Activated CD8-positive, alpha-beta T cell treated with anti-CD3 and anti-CD28 coated beads, Interleukin-2, amount 10 ng/mL, durations not matched to agents 7 days and 5 days (primary cell): ENCODE data around the gene CYP21A2. TPM values are rescaled to one million over a fixed set of nuclear protein-coding genes. Genes with fewer than 3 reads are reported as not detected.

Experiments used
- ATAC-seq: fragments of 150-1000 bp; cut with Tn5 transposase; one replicate; pipeline ENCODE4 v1.10.0; 2021; ENCODE audit warnings: moderate library complexity
- CTCF ChIA-PET: fragments of 350-600 bp; sonication (Branson Sonifier 250); formaldehyde crosslinking; loops from one replicate; lab custom pipeline; 2021; ENCODE audit warnings: antibody characterized with exemption; lab: Charles Lee
- POLR2A ChIA-PET: fragments of 350-600 bp; sonication (Branson Sonifier 250); formaldehyde crosslinking; loops from one replicate; lab custom pipeline; 2021; ENCODE audit warnings: antibody characterized with exemption; lab: Charles Lee
- DNase-seq: peaks from one replicate; pipeline ENCODE4 v3.0.0-alpha.2; 2020
- H3K27ac Mint-ChIP-seq: one replicate; pipeline ENCODE4 v1.8.0; 2021; ENCODE audit warnings: mild to moderate bottlenecking, mixed read lengths
- H3K27me3 Mint-ChIP-seq: one replicate; pipeline ENCODE4 v1.8.0; 2021; ENCODE audit warnings: low read depth, mixed read lengths
- H3K36me3 Mint-ChIP-seq: one replicate; pipeline ENCODE4 v1.8.0; 2021; ENCODE audit warnings: low read depth, mixed read lengths
- H3K4me1 Mint-ChIP-seq: one replicate; pipeline ENCODE4 v1.8.0; 2021; ENCODE audit warnings: low read depth, mixed read lengths
- H3K4me3 Mint-ChIP-seq: one replicate; pipeline ENCODE4 v1.8.0; 2021; ENCODE audit warnings: mild to moderate bottlenecking, mixed read lengths
- H3K9me3 Mint-ChIP-seq: one replicate; pipeline ENCODE4 v1.8.0; 2022; ENCODE audit warnings: mixed read lengths; ENCODE audit not compliant: insufficient read depth
- total RNA-seq, 2 experiments: library from RNA; stranded (reverse); gene quantifications; one replicate each; pipeline ENCODE4 v1.2.3, GENCODE V29; 2021

The CYP21A2 gene
- total RNA-seq, 2 experiments from 2014 or later: not detected

DNA sequence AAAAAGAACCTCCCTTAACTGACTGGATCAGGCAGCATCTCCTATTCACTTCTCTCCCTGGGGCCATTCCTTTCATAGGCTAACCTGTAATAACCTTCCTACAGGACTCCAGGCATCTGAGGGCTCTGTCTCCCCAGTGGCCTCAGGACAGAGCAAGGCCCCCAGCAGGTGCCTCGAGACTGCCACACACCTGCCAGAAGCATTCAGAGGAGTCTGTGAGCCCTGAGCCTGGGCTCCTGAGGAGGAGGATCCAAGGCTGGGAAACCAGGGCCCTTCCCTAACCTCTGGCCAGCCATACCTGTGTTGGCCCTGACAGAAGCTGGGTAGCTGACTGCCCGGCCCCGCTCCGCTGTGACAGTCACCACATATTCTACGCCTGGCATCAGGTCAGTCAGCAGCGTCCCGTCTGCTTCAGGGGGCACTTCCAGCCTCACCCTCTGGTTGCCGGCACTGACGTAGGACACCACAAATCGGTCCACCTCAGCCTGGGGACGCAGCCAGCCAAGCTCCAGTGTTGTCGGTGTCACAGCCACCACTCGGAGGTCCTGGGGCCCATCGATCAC is 50.4 kb downstream of the CYP21A2 start:
- H3K9me3 Mint-ChIP-seq: no peaks in the 10 kb centered on the region
- H3K27ac Mint-ChIP-seq: no peak overlapping the region
- H3K27me3 Mint-ChIP-seq: peaks cover 27% of the 10 kb centered on the region
- CTCF ChIA-PET: interaction anchor here (0.7 to 1.0 kb wide), 2 partner anchors 31 to 66 kb away, joined by 3 read pairs; no protein-coding TSS in a partner anchor
- DNase-seq: no peak
- POLR2A ChIA-PET: no interaction called here
- H3K4me1 Mint-ChIP-seq: peaks cover 11% of the 10 kb centered on the region
- no peak for ATAC-seq
- H3K4me3 Mint-ChIP-seq: no peak overlapping the region
- no peaks in the 10 kb centered on the region for H3K36me3 Mint-ChIP-seq

DNA sequence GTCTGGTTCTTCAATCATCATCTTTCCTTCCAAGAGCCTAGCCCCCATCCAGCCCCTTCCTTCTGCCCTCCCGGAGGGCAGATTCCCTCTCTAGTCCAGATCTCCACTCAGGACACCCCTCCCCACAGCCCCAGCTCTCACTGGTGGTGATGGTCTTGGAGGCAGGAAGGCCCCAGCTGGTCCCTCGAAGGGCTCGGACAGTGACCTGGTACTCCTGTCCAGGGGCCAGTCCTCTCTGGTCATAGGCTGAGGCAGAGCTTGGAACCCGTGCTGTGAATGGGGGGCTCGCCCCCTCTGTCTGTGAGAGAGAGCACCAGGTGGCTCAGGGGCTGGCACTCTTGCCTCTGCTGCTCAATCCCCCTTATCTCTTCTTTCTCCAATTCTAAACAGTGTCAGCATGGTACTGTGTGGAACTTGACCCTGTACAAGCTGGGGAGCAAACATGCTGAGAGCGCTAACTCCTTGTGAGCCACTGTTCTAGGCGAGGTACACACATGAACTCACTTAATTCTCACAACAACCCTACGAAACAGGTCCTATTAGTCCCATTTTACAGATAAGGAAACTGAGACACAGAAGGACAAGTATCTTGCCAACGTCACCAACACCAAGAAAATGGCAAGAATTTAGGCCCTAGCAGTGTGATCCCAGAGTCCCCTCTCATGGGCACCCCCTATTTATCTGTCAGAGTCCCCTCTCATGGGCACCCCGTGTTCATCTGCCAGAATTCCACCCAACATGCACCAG is 51.0 kb downstream of the CYP21A2 start:
- H3K27me3 Mint-ChIP-seq: peaks cover 26% of the 10 kb centered on the region
- H3K4me1 Mint-ChIP-seq: peaks cover 11% of the 10 kb centered on the region
- H3K9me3 Mint-ChIP-seq: no peaks in the 10 kb centered on the region
- no peak overlapping the region for H3K27ac Mint-ChIP-seq
- no peak overlapping the region for H3K4me3 Mint-ChIP-seq
- ChIA-PET CTCF (interaction anchor here (0.7 to 1.5 kb wide), 2 partner anchors 10 to 30 kb away, joined by 3 to 4 read pairs; no protein-coding TSS in a partner anchor), POLR2A (no interaction called here)
- H3K36me3 Mint-ChIP-seq: no peaks in the 10 kb centered on the region
- no peak for ATAC-seq
- no peak for DNase-seq

Other genes with a start within 250 kb of the CYP21A2 start
- gene VARS1, start 242.7 kb upstream of the CYP21A2 start, total RNA-seq: 100 to 1,000 TPM; 114 to 115 TPM
- 100 to 1,000 TPM; 123 to 128 TPM for gene LSM2, start 231.4 kb upstream of the CYP21A2 start, total RNA-seq
- gene HSPA1L, start 223.1 kb upstream of the CYP21A2 start, total RNA-seq: 1 to 10 TPM; 3.0 to 3.1 TPM
- gene HSPA1A, start 222.9 kb upstream of the CYP21A2 start, total RNA-seq: 10 to 100 TPM; 75.6 to 75.7 TPM
- gene HSPA1B, start 210.7 kb upstream of the CYP21A2 start, total RNA-seq: 10 to 100 TPM; 84.6 to 87.1 TPM
- gene NEU1, start 175.6 kb upstream of the CYP21A2 start, total RNA-seq: 10 to 100 TPM; 16.5 to 17.8 TPM
- gene SLC44A4, start 159.4 kb upstream of the CYP21A2 start, total RNA-seq: under 1 TPM in 1 of 2 experiments, not detected in 1; 0.39 TPM
- gene EHMT2, start 140.7 kb upstream of the CYP21A2 start, total RNA-seq: 10 to 100 TPM; 70.1 to 72.3 TPM
- gene ZBTB12, start 136.3 kb upstream of the CYP21A2 start, total RNA-seq: 1 to 10 TPM; 1.6 to 1.8 TPM
- under 1 TPM; 0.26 to 0.87 TPM for gene C2, start 110.7 kb upstream of the CYP21A2 start, total RNA-seq
- gene CFB, start 92.3 kb upstream of the CYP21A2 start, total RNA-seq: under 1 TPM in 1 of 2 experiments, not detected in 1; 0.58 TPM
- gene NELFE, start 79.4 kb upstream of the CYP21A2 start, total RNA-seq: 10 to 100 TPM; 67.1 to 70.8 TPM
- gene SKIC2, start 79.2 kb upstream of the CYP21A2 start, total RNA-seq: 10 to 100 TPM; 73.2 to 73.4 TPM
- 10 to 100 TPM; 14.8 to 17.7 TPM for gene DXO, start 66.3 kb upstream of the CYP21A2 start, total RNA-seq
- 1 to 10 TPM; 3.6 to 5.1 TPM for gene C4A, start 56.4 kb upstream of the CYP21A2 start, total RNA-seq
- 1 to 10 TPM; 2.9 to 3.5 TPM for gene C4B, start 23.6 kb upstream of the CYP21A2 start, total RNA-seq
- 1 to 10 TPM; 3.4 to 4.8 TPM for gene TNXB, start 70.9 kb downstream of the CYP21A2 start, total RNA-seq
- 100 to 1,000 TPM; 107 to 117 TPM for gene ATF6B, start 89.8 kb downstream of the CYP21A2 start, total RNA-seq
- 1 to 10 TPM; 7.0 to 8.5 TPM for gene FKBPL, start 91.9 kb downstream of the CYP21A2 start, total RNA-seq
- gene PRRT1, start 113.5 kb downstream of the CYP21A2 start, total RNA-seq: under 1 TPM; 0.37 to 0.45 TPM
- 10 to 100 TPM; 15.4 to 17.1 TPM for gene PPT2, start 115.7 kb downstream of the CYP21A2 start, total RNA-seq
- 10 to 100 TPM in 1 of 2 experiments, 1 to 10 TPM in 1; 9.8 to 12.2 TPM for gene EGFL8, start 126.2 kb downstream of the CYP21A2 start, total RNA-seq
- 10 to 100 TPM; 40.4 to 46.6 TPM for gene AGPAT1, start 137.7 kb downstream of the CYP21A2 start, total RNA-seq
- gene RNF5, start 140.0 kb downstream of the CYP21A2 start, total RNA-seq: 10 to 100 TPM; 40.4 to 43.3 TPM
- gene AGER, start 145.8 kb downstream of the CYP21A2 start, total RNA-seq: 10 to 100 TPM; 27.8 to 29.9 TPM
- 10 to 100 TPM; 60.5 to 68.5 TPM for gene PBX2, start 151.8 kb downstream of the CYP21A2 start, total RNA-seq
- 100 to 1,000 TPM; 216 to 223 TPM for gene GPSM3, start 154.2 kb downstream of the CYP21A2 start, total RNA-seq
- under 1 TPM; 0.44 to 0.55 TPM for gene NOTCH4, start 185.7 kb downstream of the CYP21A2 start, total RNA-seq